GM19397 (cell line): ENCODE measurements around the gene OLFM2.
"Not testable (repeated sequence)": the region's sequence is repeated elsewhere in the genome, so short reads cannot be mapped to it uniquely, and the experiment has no call there.

Source experiments
- ATAC-seq: cut with Tn5 transposase; IDR thresholded peaks from one replicate; pipeline ENCODE4 v1.9.1; 2021; ENCODE audit warnings: mild to moderate bottlenecking, moderate library complexity; ENCODE audit not compliant: unreplicated experiment

OLFM2 gene

GRCh38 chr19:9865732-9866501, 70.4 kb downstream of the OLFM2 start:
- no peak for ATAC-seq

GRCh38 chr19:9863759-9864158, 72.6 kb downstream of the OLFM2 start:
- no peak for ATAC-seq

- no peak for ATAC-seq
These were observed 73.4 kb downstream of the OLFM2 start for GRCh38 chr19:9862938-9863337.

- no peak for ATAC-seq
These were observed 74.8 kb downstream of the OLFM2 start for GRCh38 chr19:9861503-9861902.

- ATAC-seq, result no peak
These were observed 75.9 kb downstream of the OLFM2 start for GRCh38 chr19:9860407-9860806.

- no peak for ATAC-seq
These were observed 77.5 kb downstream of the OLFM2 start for GRCh38 chr19:9858766-9859165.

- no peak for ATAC-seq
These were observed 78.2 kb downstream of the OLFM2 start for GRCh38 chr19:9857920-9858746.

GRCh38 chr19:9857076-9857721, 79.1 kb downstream of the OLFM2 start:
- no peak for ATAC-seq

GRCh38 chr19:9856609-9857008, 79.7 kb downstream of the OLFM2 start:
- no peak for ATAC-seq

GRCh38 chr19:9854282-9854846, 82.0 kb downstream of the OLFM2 start:
- ATAC-seq, result no peak

- ATAC-seq, result no peak
These were observed 85.9 kb downstream of the OLFM2 start for GRCh38 chr19:9850235-9850959.

GRCh38 chr19:9849791-9850190, 86.5 kb downstream of the OLFM2 start:
- ATAC-seq, result no peak

GRCh38 chr19:9848762-9849161, 87.6 kb downstream of the OLFM2 start:
- no peak for ATAC-seq

- no peak for ATAC-seq
These were observed 88.3 kb downstream of the OLFM2 start for GRCh38 chr19:9848060-9848459.

GRCh38 chr19:9847087-9847671, 89.1 kb downstream of the OLFM2 start:
- no peak for ATAC-seq

- not testable (repeated sequence) for ATAC-seq
These were observed 92.6 kb downstream of the OLFM2 start for GRCh38 chr19:9843626-9844273.

GRCh38 chr19:9842834-9843625, 93.3 kb downstream of the OLFM2 start:
- ATAC-seq, result no peak

GRCh38 chr19:9839415-9839814, 96.9 kb downstream of the OLFM2 start:
- ATAC-seq, result no peak

- ATAC-seq, result no peak
These were observed 98.0 kb downstream of the OLFM2 start for GRCh38 chr19:9838324-9838723.
